NCI-H2196 (cell line): ENCODE results near the gene RGS11.

ENCODE experiments used
- DNase-seq: peaks from one replicate; lab custom pipeline; 2025; ENCODE audit not compliant: unreplicated experiment; lab: John Stamatoyannopoulos, UW

Gene RGS11

GRCh38 chr16:296806-297510, 21.2 kb upstream of the RGS11 start:
- no peak for DNase-seq

- no peak for DNase-seq
Observed at GRCh38 chr16:296276-296675, 20.5 kb upstream of the RGS11 start.

GRCh38 chr16:293043-293775, 17.5 kb upstream of the RGS11 start:
- DNase-seq: no peak

- no peak for DNase-seq
Observed at GRCh38 chr16:291539-291938, 15.8 kb upstream of the RGS11 start.

- DNase-seq: no peak
Observed at GRCh38 chr16:290681-291405, 15.1 kb upstream of the RGS11 start.

- DNase-seq: no peak
Observed at GRCh38 chr16:290015-290680, 14.4 kb upstream of the RGS11 start.

GRCh38 chr16:289395-289997, 13.8 kb upstream of the RGS11 start:
- no peak for DNase-seq

GRCh38 chr16:287981-288920, 12.5 kb upstream of the RGS11 start:
- no peak for DNase-seq

GRCh38 chr16:287298-287811, 11.6 kb upstream of the RGS11 start:
- DNase-seq: peak; percentile 79

- no peak for DNase-seq
Observed at GRCh38 chr16:286491-287297, 10.9 kb upstream of the RGS11 start.

- no peak for DNase-seq
Observed at GRCh38 chr16:285146-286055, 9.7 kb upstream of the RGS11 start.

GRCh38 chr16:284204-285120, 8.7 kb upstream of the RGS11 start:
- DNase-seq: no peak

GRCh38 chr16:283033-283805, 7.5 kb upstream of the RGS11 start, which contains the start of gene PDIA2:
Gene PDIA2 (plus strand): TSS chr16:283164. CDS start chr16:283170, 6 bp downstream.
- DNase-seq: no peak

GRCh38 chr16:282491-282890, 6.7 kb upstream of the RGS11 start:
- no peak for DNase-seq

- DNase-seq: no peak
Observed at GRCh38 chr16:281660-282255, 6.0 kb upstream of the RGS11 start.
